Astrocyte (in vitro differentiated cells and primary cell): Measurements from ENCODE around the gene VSIG8. TPM values are rescaled to one million over a fixed set of nuclear protein-coding genes. Genes with fewer than 3 reads are reported as not detected.

ENCODE experiments used
- DNase-seq: peaks from one replicate; pipeline ENCODE4 v3.0.0-alpha.2; 2010; ENCODE audit warnings: low read depth
- FAIRE-seq: peaks from 2 replicates; lab custom pipeline; 2011; peaks lifted over from hg19 to GRCh38; lab: Jason Lieb, UNC
- H2AFZ ChIP-seq: 2 replicates; pipeline ENCODE4 v1.6.0; 2012; ENCODE audit warnings: low read depth, low read length, inconsistent platforms
- H3K27ac ChIP-seq: 2 replicates; pipeline ENCODE4 v1.5.1; 2011; ENCODE audit warnings: low read depth, low read length, inconsistent platforms
- H3K27me3 ChIP-seq: 2 replicates; pipeline ENCODE4 v1.6.0; 2011; ENCODE audit warnings: low read length, inconsistent platforms; ENCODE audit not compliant: insufficient read depth
- H3K36me3 ChIP-seq: 2 replicates; pipeline ENCODE4 v1.5.1; 2011; ENCODE audit warnings: low read length, inconsistent platforms; ENCODE audit not compliant: insufficient read depth
- H3K4me1 ChIP-seq: 2 replicates; pipeline ENCODE4 v1.5.1; 2011; ENCODE audit warnings: low read length, inconsistent platforms; ENCODE audit not compliant: insufficient read depth
- H3K4me2 ChIP-seq: 2 replicates; pipeline ENCODE4 v1.6.0; 2012; ENCODE audit warnings: low read length, inconsistent platforms
- H3K4me3 ChIP-seq: 2 replicates; pipeline ENCODE4 v1.5.1; 2011; ENCODE audit warnings: low read depth, mild to moderate bottlenecking, low read length, inconsistent platforms; ENCODE audit not compliant: insufficient read depth
- H3K79me2 ChIP-seq: 2 replicates; pipeline ENCODE4 v1.6.0; 2012; ENCODE audit warnings: mild to moderate bottlenecking, low read length, inconsistent platforms; ENCODE audit not compliant: insufficient read depth
- H3K9ac ChIP-seq: 2 replicates; pipeline ENCODE4 v1.6.0; 2012; ENCODE audit warnings: mild to moderate bottlenecking, low read length, inconsistent platforms
- H3K9me3 ChIP-seq: 2 replicates; pipeline ENCODE4 v1.5.1; 2012; ENCODE audit warnings: low read depth, mild to moderate bottlenecking, low read length, inconsistent platforms; ENCODE audit not compliant: insufficient read depth
- H4K20me1 ChIP-seq: 2 replicates; pipeline ENCODE4 v1.6.0; 2012; ENCODE audit warnings: low read length, inconsistent platforms; ENCODE audit not compliant: insufficient read depth
- H3K27ac Mint-ChIP-seq: one replicate; pipeline ENCODE4 v1.8.0; 2021; ENCODE audit warnings: mild to moderate bottlenecking, mixed read lengths; ENCODE audit not compliant: unreplicated experiment
- H3K27me3 Mint-ChIP-seq: one replicate; pipeline ENCODE4 v1.8.0; 2021; ENCODE audit warnings: low read depth, mixed read lengths; ENCODE audit not compliant: unreplicated experiment
- H3K36me3 Mint-ChIP-seq: one replicate; pipeline ENCODE4 v1.8.0; 2021; ENCODE audit warnings: low read depth, mixed read lengths; ENCODE audit not compliant: unreplicated experiment
- H3K4me1 Mint-ChIP-seq: one replicate; pipeline ENCODE4 v1.8.0; 2021; ENCODE audit warnings: low read depth, mixed read lengths; ENCODE audit not compliant: unreplicated experiment
- H3K4me3 Mint-ChIP-seq: one replicate; pipeline ENCODE4 v1.8.0; 2021; ENCODE audit warnings: mild to moderate bottlenecking, moderate library complexity, mixed read lengths; ENCODE audit not compliant: unreplicated experiment
- H3K9me3 Mint-ChIP-seq: one replicate; pipeline ENCODE4 v1.8.0; 2021; ENCODE audit warnings: mild to moderate bottlenecking, mixed read lengths; ENCODE audit not compliant: unreplicated experiment
- CTCF ChIP-seq: IDR thresholded peaks from 2 replicates; pipeline ENCODE4 v1.5.1; 2011; ENCODE audit warnings: low read depth, mild to moderate bottlenecking, inconsistent platforms, low read length, moderate library complexity; ENCODE audit not compliant: insufficient read depth
- EZH2 ChIP-seq: IDR thresholded peaks from 2 replicates; pipeline ENCODE4 v1.6.1; 2012; ENCODE audit warnings: mild to moderate bottlenecking, low read length, inconsistent platforms; ENCODE audit not compliant: insufficient read depth
- total RNA-seq: library from RNA; stranded (reverse); gene quantifications from 2 replicates; pipeline ENCODE4 v1.2.1, GENCODE V29; 2021

The VSIG8 gene
- total RNA-seq, 1 donor from 2014 or later, result not detected

- TF ChIP-seq EZH2 (no peak), CTCF (peak; percentile 99)
- FAIRE-seq (peak; percentile 29), DNase-seq (peak; percentile 77)
- Histone ChIP-seq H3K27ac (peak overlapping the region; percentile 44), H3K4me2 (peak overlapping the region; percentile 11), H2AFZ (no peak overlapping the region), H3K4me1 (peaks cover 24% of the 10 kb centered on the region), H4K20me1 (no peaks in the 10 kb centered on the region), H3K36me3 (no peaks in the 10 kb centered on the region), H3K9ac (peak overlapping the region; percentile 22), H3K9me3 (no peaks in the 10 kb centered on the region), H3K27me3 (no peaks in the 10 kb centered on the region), H3K79me2 (no peaks in the 10 kb centered on the region), H3K4me3 (no peak overlapping the region)
- no peak overlapping the region for H3K4me3 Mint-ChIP-seq
- H3K9me3 Mint-ChIP-seq, result no peaks in the 10 kb centered on the region
- peak overlapping the region; percentile 67 for H3K27ac Mint-ChIP-seq
- no peaks in the 10 kb centered on the region for H3K36me3 Mint-ChIP-seq
- H3K4me1 Mint-ChIP-seq, result peaks cover 28% of the 10 kb centered on the region
- peaks cover 7% of the 10 kb centered on the region for H3K27me3 Mint-ChIP-seq
Observed at GRCh38 chr1:159891275-159892157, 29.1 kb upstream of the VSIG8 start.

- TF ChIP-seq EZH2, result no peak
- no peak for TF ChIP-seq CTCF
- Histone ChIP-seq H3K27me3 (no peaks in the 10 kb centered on the region), H3K9me3 (no peaks in the 10 kb centered on the region), H3K79me2 (no peaks in the 10 kb centered on the region), H3K36me3 (no peaks in the 10 kb centered on the region), H3K4me3 (no peak overlapping the region), H3K27ac (peak overlapping the region; percentile 69), H3K9ac (peak overlapping the region; percentile 35), H3K4me1 (peaks cover 19% of the 10 kb centered on the region), H2AFZ (peak overlapping the region; percentile 35), H4K20me1 (no peaks in the 10 kb centered on the region), H3K4me2 (peak overlapping the region; percentile 54)
- no peak overlapping the region for H3K27ac Mint-ChIP-seq
- H3K36me3 Mint-ChIP-seq, result peaks cover 3% of the 10 kb centered on the region
- FAIRE-seq (no peak), DNase-seq (no peak)
- peaks cover 7% of the 10 kb centered on the region for H3K27me3 Mint-ChIP-seq
- H3K4me3 Mint-ChIP-seq, result no peak overlapping the region
- peaks cover 23% of the 10 kb centered on the region for H3K4me1 Mint-ChIP-seq
- H3K9me3 Mint-ChIP-seq, result no peaks in the 10 kb centered on the region
Observed at GRCh38 chr1:159890390-159890789, 27.9 kb upstream of the VSIG8 start.

GRCh38 chr1:159889821-159890252 is 27.4 kb upstream of the VSIG8 start:
- peak; percentile 93 for FAIRE-seq
- Histone ChIP-seq H3K9ac (peak overlapping the region; percentile 35), H3K36me3 (no peaks in the 10 kb centered on the region), H3K27me3 (no peaks in the 10 kb centered on the region), H4K20me1 (no peaks in the 10 kb centered on the region), H2AFZ (peak overlapping the region; percentile 51), H3K4me3 (no peak overlapping the region), H3K4me2 (peak overlapping the region; percentile 54), H3K79me2 (no peaks in the 10 kb centered on the region), H3K4me1 (peaks cover 19% of the 10 kb centered on the region), H3K9me3 (no peaks in the 10 kb centered on the region), H3K27ac (peak overlapping the region; percentile 69)
- Mint-ChIP-seq H3K4me1 (peaks cover 23% of the 10 kb centered on the region), H3K27ac (peak overlapping the region; percentile 22), H3K9me3 (no peaks in the 10 kb centered on the region), H3K36me3 (peaks cover 3% of the 10 kb centered on the region), H3K27me3 (peaks cover 3% of the 10 kb centered on the region), H3K4me3 (no peak overlapping the region)
- TF ChIP-seq EZH2 (no peak), CTCF (no peak)
- peak; percentile 94 for DNase-seq
